SK-N-SH (cell line): ENCODE data around the gene ATP2A1.

Source experiments
- EZH2phosphoT487 ChIP-seq: fragments of 200-600 bp; sonication (generic); IDR thresholded peaks from 2 replicates; pipeline ENCODE4 v1.6.1; 2017; ENCODE audit warnings: low read depth, mixed run types, mild to moderate bottlenecking, antibody characterized with exemption, moderate library complexity, borderline replicate concordance
- POLR2AphosphoS5 ChIP-seq: IDR thresholded peaks from 2 replicates; pipeline ENCODE4 v1.6.1; 2012; ENCODE audit warnings: low read depth, low read length
- RAD21 ChIP-seq: IDR thresholded peaks from 2 replicates; pipeline ENCODE4 v1.6.1; 2012; ENCODE audit warnings: mild to moderate bottlenecking, low read length
- TF ChIP-seq, protein P1 (sequence below): fragments of 200-600 bp; sonication (generic); IDR thresholded peaks from 2 replicates; pipeline ENCODE4 v1.6.1; 2017; ENCODE audit warnings: antibody characterized with exemption, mild to moderate bottlenecking, moderate library complexity
- TF ChIP-seq, protein P2 (sequence below): IDR thresholded peaks from 2 replicates; pipeline ENCODE4 v1.4.0; 2012; ENCODE audit warnings: low read depth, borderline replicate concordance
- TF ChIP-seq, protein P3 (sequence below): fragments of 150-350 bp; IDR thresholded peaks from 2 replicates; pipeline ENCODE4 v1.6.1; 2017; ENCODE audit warnings: antibody characterized with exemption, low read length, low read depth, borderline replicate concordance

DNA sequence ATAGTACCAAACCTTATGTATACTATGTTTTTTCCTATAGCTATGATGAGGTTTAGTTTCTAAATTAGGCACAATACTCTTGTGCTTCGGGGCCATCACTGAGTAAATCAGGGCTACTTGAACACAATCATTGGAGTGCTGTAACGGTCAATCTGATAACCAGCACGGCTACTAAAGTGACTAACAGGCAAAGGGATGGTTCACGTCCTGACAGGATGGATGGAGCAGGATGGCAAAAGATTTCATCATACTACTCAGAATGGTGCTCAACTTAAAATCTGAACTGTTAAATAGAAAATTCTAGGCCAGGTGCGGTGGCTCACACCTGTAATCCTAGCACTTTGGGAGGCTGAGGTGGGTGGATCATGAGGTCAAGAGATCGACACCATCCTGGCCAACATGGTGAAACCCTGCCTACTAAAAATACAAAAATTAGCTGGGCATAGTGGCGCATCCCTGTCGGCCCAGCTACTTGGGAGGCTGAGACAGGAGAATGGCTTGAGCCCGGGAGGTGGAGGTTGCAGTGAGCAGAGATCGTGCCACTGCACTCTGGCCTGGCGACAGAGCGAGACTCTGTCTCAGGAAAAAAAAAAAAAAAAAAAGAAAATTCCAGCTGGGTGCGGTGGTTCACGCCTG, 39.2 kb upstream of the ATP2A1 start:
- TF ChIP-seq EZH2phosphoT487 = no peak
- TF ChIP-seq, protein P1, sequence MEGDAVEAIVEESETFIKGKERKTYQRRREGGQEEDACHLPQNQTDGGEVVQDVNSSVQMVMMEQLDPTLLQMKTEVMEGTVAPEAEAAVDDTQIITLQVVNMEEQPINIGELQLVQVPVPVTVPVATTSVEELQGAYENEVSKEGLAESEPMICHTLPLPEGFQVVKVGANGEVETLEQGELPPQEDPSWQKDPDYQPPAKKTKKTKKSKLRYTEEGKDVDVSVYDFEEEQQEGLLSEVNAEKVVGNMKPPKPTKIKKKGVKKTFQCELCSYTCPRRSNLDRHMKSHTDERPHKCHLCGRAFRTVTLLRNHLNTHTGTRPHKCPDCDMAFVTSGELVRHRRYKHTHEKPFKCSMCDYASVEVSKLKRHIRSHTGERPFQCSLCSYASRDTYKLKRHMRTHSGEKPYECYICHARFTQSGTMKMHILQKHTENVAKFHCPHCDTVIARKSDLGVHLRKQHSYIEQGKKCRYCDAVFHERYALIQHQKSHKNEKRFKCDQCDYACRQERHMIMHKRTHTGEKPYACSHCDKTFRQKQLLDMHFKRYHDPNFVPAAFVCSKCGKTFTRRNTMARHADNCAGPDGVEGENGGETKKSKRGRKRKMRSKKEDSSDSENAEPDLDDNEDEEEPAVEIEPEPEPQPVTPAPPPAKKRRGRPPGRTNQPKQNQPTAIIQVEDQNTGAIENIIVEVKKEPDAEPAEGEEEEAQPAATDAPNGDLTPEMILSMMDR = no peak
- TF ChIP-seq, protein P2, sequence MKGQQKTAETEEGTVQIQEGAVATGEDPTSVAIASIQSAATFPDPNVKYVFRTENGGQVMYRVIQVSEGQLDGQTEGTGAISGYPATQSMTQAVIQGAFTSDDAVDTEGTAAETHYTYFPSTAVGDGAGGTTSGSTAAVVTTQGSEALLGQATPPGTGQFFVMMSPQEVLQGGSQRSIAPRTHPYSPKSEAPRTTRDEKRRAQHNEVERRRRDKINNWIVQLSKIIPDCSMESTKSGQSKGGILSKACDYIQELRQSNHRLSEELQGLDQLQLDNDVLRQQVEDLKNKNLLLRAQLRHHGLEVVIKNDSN = no peak
- no peak for TF ChIP-seq RAD21
- TF ChIP-seq, protein P3, sequence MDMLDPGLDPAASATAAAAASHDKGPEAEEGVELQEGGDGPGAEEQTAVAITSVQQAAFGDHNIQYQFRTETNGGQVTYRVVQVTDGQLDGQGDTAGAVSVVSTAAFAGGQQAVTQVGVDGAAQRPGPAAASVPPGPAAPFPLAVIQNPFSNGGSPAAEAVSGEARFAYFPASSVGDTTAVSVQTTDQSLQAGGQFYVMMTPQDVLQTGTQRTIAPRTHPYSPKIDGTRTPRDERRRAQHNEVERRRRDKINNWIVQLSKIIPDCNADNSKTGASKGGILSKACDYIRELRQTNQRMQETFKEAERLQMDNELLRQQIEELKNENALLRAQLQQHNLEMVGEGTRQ = no peak
- no peak for TF ChIP-seq POLR2AphosphoS5
